NCI-H2029 (cell line): ENCODE results near the gene KCNQ1OT1.
A peak's percentile ranks its signal among the peaks of the same experiment; 100 is the strongest.

Source experiments
- DNase-seq: peaks from one replicate; lab custom pipeline; 2025; lab: John Stamatoyannopoulos, UW

KCNQ1OT1 gene

GRCh38 chr11:2666828-2667570, 32.8 kb downstream of the KCNQ1OT1 start:
- DNase-seq, result no peak

GRCh38 chr11:2666401-2666741, 33.4 kb downstream of the KCNQ1OT1 start:
- DNase-seq, result no peak

GRCh38 chr11:2665526-2666400, 34.0 kb downstream of the KCNQ1OT1 start:
- DNase-seq, result no peak

- DNase-seq, result no peak
Observed at GRCh38 chr11:2664791-2665525, 34.8 kb downstream of the KCNQ1OT1 start.

GRCh38 chr11:2664376-2664775, 35.4 kb downstream of the KCNQ1OT1 start:
- no peak for DNase-seq

GRCh38 chr11:2663915-2664314, 35.9 kb downstream of the KCNQ1OT1 start:
- DNase-seq, result no peak

GRCh38 chr11:2663506-2663905, 36.3 kb downstream of the KCNQ1OT1 start:
- no peak for DNase-seq

- DNase-seq, result no peak
Observed at GRCh38 chr11:2662430-2663299, 37.1 kb downstream of the KCNQ1OT1 start.

GRCh38 chr11:2662024-2662312, 37.8 kb downstream of the KCNQ1OT1 start:
- no peak for DNase-seq

GRCh38 chr11:2661173-2662023, 38.4 kb downstream of the KCNQ1OT1 start:
- DNase-seq, result no peak

GRCh38 chr11:2660357-2660939, 39.3 kb downstream of the KCNQ1OT1 start:
- no peak for DNase-seq

GRCh38 chr11:2657697-2658284, 42.0 kb downstream of the KCNQ1OT1 start:
- no peak for DNase-seq

GRCh38 chr11:2656859-2657258, 42.9 kb downstream of the KCNQ1OT1 start:
- no peak for DNase-seq

GRCh38 chr11:2655834-2656622, 43.8 kb downstream of the KCNQ1OT1 start:
- peak; percentile 72 for DNase-seq

- DNase-seq, result no peak
Observed at GRCh38 chr11:2655016-2655719, 44.6 kb downstream of the KCNQ1OT1 start.

GRCh38 chr11:2653930-2654739, 45.7 kb downstream of the KCNQ1OT1 start:
- peak; percentile 79 for DNase-seq

- DNase-seq, result no peak
Observed at GRCh38 chr11:2653198-2653551, 46.6 kb downstream of the KCNQ1OT1 start.
